PC-3 (cell line): Measurements from ENCODE around the gene DOK3.

Experiments used
- EZH2 ChIP-seq: fragments of 300-600 bp; sonication (generic); IDR thresholded peaks from one replicate; pipeline ENCODE4 v1.6.1; 2017; ENCODE audit warnings: antibody characterized with exemption, mild to moderate bottlenecking, low read length; ENCODE audit not compliant: unreplicated experiment
- EZH2phosphoT487 ChIP-seq: fragments of 300-600 bp; sonication (generic); IDR thresholded peaks from 2 replicates; pipeline ENCODE4 v1.6.1; 2018; ENCODE audit warnings: mild to moderate bottlenecking, antibody characterized with exemption, low read length, borderline replicate concordance
- TF ChIP-seq, protein P1 (sequence below): fragments of 300-600 bp; sonication (generic); conservative IDR thresholded peaks from 2 replicates; pipeline ENCODE4 v1.5.1; 2017; ENCODE audit warnings: antibody characterized with exemption, low read depth, mild to moderate bottlenecking, low read length

DNA sequence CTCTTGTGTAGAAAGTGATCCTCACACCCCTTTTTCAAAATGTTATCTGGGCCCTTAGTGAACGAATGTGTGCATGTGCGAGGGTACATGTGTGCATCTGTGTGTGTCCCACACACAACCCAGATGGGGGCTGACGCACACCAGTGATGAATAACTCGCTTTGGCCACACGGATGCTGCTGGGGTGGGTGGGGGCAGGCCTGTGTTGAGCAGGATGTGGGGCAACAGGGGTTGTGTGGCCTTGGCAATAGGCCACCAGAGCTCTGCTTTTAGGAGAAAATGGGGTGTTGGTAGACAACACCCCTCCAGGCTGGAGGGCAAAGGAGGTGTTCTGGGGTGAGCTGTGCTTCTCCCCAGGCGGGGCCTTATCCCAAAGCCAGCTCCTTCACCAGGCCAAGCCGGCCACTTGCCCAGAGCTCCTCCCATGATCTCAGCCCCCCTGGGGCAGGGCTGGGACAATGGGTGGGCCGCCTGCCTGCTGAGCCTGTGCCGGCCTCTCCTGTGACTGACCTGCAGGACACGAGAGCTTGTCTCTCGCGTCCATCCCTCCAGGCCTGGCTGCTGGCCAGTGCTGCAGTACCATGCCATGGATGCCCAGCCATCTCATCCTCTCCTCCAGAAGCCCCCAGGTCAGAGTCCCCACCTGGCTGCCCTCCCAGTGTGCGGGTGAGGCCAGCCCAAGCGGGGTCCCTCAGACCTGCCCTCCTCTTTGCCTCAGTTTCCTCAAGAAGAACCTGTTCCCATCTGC lies 37.8 kb downstream of the DOK3 start:
- TF ChIP-seq EZH2 (no peak), EZH2phosphoT487 (no peak)
- TF ChIP-seq, protein P1, sequence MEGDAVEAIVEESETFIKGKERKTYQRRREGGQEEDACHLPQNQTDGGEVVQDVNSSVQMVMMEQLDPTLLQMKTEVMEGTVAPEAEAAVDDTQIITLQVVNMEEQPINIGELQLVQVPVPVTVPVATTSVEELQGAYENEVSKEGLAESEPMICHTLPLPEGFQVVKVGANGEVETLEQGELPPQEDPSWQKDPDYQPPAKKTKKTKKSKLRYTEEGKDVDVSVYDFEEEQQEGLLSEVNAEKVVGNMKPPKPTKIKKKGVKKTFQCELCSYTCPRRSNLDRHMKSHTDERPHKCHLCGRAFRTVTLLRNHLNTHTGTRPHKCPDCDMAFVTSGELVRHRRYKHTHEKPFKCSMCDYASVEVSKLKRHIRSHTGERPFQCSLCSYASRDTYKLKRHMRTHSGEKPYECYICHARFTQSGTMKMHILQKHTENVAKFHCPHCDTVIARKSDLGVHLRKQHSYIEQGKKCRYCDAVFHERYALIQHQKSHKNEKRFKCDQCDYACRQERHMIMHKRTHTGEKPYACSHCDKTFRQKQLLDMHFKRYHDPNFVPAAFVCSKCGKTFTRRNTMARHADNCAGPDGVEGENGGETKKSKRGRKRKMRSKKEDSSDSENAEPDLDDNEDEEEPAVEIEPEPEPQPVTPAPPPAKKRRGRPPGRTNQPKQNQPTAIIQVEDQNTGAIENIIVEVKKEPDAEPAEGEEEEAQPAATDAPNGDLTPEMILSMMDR, result no peak
